ENCODE data around the gene PVALEF. TPM values are rescaled to one million over a fixed set of nuclear protein-coding genes. Genes with fewer than 3 reads are reported as not detected.
A peak's percentile ranks its signal among the peaks of the same experiment; 100 is the strongest.

PVALEF gene
- total and polyA plus RNA-seq, 8 donors = 0.11 to 0.74 (median 0.25) TPM; not detected in 2

DNA sequence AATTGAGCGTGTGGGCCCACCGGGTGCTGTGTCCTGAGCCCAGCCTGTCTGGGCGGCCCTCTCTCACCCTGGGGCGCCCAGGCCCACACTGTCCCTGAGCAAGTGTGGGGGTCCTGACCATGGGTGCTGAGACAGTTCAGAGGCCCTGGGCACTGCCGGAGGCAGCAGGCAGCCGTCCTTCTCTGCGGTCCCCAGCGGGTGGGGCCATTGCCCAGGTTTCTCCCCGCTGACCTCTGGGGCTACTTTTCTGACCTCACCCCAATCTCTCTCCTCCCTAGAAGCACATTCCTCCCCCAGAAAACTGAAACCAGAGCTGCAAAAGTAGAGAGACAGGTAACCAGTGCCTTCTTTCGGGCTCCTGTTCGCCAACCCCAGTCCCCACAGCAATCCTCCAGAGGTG is 36.0 kb upstream of the PVALEF start:
- Histone ChIP-seq H3K4me3 (no peak overlapping the region), H3K9me3 (no peaks in the 10 kb centered on the region), H3K27ac (no peak overlapping the region), H3K36me3 (peaks cover 0 to 29% of the 10 kb centered on the region in 2 donors), H3K27me3 (no peaks in the 10 kb centered on the region), H3K4me1 (no peaks in the 10 kb centered on the region)
- ATAC-seq (no peak), DNase-seq (no peak)
- TF ChIP-seq, protein P1, sequence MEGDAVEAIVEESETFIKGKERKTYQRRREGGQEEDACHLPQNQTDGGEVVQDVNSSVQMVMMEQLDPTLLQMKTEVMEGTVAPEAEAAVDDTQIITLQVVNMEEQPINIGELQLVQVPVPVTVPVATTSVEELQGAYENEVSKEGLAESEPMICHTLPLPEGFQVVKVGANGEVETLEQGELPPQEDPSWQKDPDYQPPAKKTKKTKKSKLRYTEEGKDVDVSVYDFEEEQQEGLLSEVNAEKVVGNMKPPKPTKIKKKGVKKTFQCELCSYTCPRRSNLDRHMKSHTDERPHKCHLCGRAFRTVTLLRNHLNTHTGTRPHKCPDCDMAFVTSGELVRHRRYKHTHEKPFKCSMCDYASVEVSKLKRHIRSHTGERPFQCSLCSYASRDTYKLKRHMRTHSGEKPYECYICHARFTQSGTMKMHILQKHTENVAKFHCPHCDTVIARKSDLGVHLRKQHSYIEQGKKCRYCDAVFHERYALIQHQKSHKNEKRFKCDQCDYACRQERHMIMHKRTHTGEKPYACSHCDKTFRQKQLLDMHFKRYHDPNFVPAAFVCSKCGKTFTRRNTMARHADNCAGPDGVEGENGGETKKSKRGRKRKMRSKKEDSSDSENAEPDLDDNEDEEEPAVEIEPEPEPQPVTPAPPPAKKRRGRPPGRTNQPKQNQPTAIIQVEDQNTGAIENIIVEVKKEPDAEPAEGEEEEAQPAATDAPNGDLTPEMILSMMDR (IDR thresholded peaks at IDR 0.05) = no peak
- intact Hi-C loops (cut with DNase I) = no loop called here

DNA sequence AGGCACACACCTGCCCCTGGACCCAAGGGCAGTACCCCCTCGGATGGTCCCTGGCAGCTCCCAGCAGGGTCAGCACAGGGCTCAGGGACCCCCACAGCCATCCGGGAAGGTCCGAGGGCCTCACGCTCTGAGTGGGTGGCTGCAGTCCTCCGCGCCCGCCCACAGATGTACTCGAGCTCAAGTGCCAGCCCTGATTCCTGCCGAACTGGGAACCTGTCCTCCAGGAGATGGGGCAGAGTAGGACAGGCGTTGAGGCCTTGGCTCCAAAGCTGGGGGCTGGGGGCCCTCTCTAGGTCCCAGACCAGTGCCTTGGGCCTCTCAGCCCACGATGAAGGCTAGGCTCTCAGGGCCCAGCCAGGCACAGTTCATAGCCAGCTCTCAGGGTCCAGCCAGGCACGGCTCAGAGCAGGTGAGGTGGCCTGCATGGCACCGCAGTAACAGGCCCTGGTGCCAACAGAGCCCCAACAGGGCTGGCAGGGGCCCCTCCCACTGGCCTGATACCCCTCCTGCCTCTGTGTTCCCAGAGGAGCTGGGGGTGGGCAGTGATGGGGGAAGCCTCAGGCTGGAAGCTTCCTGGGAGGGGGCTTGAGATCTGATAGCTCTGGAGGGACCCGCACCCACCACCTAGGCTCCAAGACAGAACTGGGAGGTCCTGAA is 35.5 kb upstream of the PVALEF start:
- ATAC-seq = peak; percentile 6
- no peaks in the 10 kb centered on the region for H3K9me3 ChIP-seq
- H3K27me3 ChIP-seq = no peaks in the 10 kb centered on the region
- TF ChIP-seq, protein P1 (IDR thresholded peaks at IDR 0.05) = no peak
- H3K4me3 ChIP-seq = peak overlapping the region in 1 of 2 donors; percentile 44
- DNase-seq = no peak
- no peaks in the 10 kb centered on the region for H3K4me1 ChIP-seq
- intact Hi-C loops (cut with DNase I) = no loop called here
- H3K36me3 ChIP-seq = peaks cover 0 to 24% of the 10 kb centered on the region in 2 donors
- no peak overlapping the region for H3K27ac ChIP-seq

DNA sequence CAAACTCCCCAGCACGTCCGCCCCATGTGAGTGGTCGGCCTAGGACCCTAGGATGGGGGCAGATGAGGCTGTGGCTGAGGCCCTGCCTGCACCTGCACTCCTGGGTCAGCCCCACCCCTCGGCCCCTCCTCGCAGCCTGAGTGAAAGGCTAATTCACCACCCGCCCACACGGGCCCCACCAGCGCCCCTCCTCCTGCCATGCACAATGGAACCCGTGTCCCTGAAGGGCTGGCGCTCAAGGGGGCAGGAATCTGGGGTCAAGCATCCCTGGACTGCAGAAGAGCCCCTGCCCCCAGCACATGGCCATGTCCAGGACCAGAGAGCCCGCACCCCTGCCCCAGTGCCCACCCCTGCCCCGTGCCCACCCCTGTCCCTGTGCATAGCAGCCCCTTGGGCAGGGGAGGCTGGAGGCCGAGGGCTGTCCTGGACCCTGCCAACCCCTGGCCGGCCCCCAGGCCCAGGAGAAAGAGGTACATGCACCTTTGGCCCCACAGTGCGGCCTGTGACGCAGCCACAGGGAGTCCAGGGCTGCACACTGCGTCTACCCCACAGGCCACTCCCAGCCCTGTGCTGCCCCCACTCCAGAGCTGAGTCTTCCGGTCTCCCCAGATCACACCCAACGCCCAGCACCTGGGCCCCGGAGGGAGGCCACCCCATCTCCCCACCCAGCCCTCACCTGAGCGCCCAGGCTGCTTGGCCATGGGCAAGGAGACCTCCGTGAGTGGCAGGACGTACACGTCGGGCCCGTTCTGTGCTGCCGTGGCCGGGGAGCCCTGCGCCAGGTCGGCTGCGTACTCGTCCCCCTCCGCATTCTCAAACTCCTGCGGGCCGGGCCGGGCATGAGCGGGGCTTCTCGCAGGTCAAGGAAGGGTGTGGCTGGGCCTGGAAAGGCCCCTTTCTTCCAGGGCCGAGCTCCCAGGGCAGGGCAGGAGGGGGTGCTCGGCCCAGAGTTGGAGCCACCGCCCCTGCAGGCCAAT is 34.6 kb upstream of the PVALEF start:
- peaks cover 0 to 24% of the 10 kb centered on the region in 2 donors for H3K36me3 ChIP-seq
- TF ChIP-seq, protein P1 (IDR thresholded peaks at IDR 0.05) = no peak
- H3K4me3 ChIP-seq = peak overlapping the region; percentile 9 to 44
- peak; percentile 54 for ATAC-seq
- H3K4me1 ChIP-seq = no peaks in the 10 kb centered on the region
- H3K27me3 ChIP-seq = no peaks in the 10 kb centered on the region
- no peaks in the 10 kb centered on the region for H3K9me3 ChIP-seq
- intact Hi-C loops (cut with DNase I) = no loop called here
- DNase-seq = no peak
- H3K27ac ChIP-seq = peak overlapping the region; percentile 39 to 65

DNA sequence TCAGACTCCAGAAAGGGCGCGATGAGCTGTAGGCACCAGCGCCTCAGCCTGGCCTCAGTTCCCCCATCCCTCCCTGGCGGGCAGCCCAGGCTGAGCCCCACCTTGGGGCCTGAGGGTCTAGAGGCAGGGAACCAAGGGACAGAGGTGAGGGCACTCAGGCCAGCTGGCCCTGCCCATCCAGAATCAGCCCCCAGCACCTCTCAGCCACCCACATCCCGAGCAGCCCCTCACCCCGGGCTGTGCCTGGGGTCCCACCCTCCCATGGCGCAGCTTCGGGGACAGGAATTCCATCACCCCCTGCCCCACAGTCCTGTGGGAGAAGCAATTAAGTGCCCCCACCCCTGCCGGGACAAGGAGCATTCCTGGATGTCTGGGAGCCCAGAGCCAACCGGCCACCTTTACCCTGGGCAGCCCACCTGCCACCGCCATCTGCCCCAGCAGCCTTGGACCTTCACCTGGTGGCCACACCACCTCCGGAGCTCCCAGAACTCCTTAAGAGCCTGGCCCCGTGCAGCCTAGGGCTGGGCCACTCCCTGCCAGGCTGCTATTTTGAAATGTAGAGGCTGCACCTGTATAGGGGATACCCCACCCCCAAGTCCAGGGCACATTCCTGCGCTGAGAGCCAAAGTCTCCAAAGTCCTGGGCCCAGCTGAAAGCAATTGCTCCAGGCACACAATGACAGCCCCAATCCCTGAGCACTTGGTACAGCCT is 33.7 kb upstream of the PVALEF start:
- peak in 3 of 4 donors; percentile 15 to 70 (median 68) for DNase-seq
- no peaks in the 10 kb centered on the region for H3K9me3 ChIP-seq
- peaks cover 0 to 14% of the 10 kb centered on the region in 2 donors for H3K36me3 ChIP-seq
- no peaks in the 10 kb centered on the region for H3K27me3 ChIP-seq
- peak; percentile 77 for ATAC-seq
- peak overlapping the region in 1 of 2 donors; percentile 44 for H3K4me3 ChIP-seq
- intact Hi-C loops (cut with DNase I) = no loop called here
- H3K27ac ChIP-seq = peak overlapping the region; percentile 59 to 65
- TF ChIP-seq, protein P1 (IDR thresholded peaks at IDR 0.05) = no peak
- H3K4me1 ChIP-seq = no peaks in the 10 kb centered on the region

Measured in left lung (tissue), 10 donors.